Measurements from ENCODE around the gene CTF1. TPM values are rescaled to one million over a fixed set of nuclear protein-coding genes. Genes with fewer than 3 reads are reported as not detected.
"Not testable (repeated sequence)": the region's sequence is repeated elsewhere in the genome, so short reads cannot be mapped to it uniquely, and the experiment has no call there.

Gene CTF1
- total and polyA plus RNA-seq, 8 donors, result 4.5 to 10.5 (median 9.0) TPM

- ATAC-seq (no peak), DNase-seq (no peak)
- Histone ChIP-seq H3K36me3 (peaks cover 0 to 70% of the 10 kb centered on the region in 2 donors), H3K27me3 (no peaks in the 10 kb centered on the region), H3K4me3 (no peak overlapping the region), H3K27ac (no peak overlapping the region), H3K4me1 (peaks cover 2 to 12% of the 10 kb centered on the region in 2 donors), H3K9me3 (no peaks in the 10 kb centered on the region)
- no peak for TF ChIP-seq CTCF (IDR thresholded peaks at IDR 0.05)
- intact Hi-C loops (cut with DNase I), result no loop called here
These were observed 32.8 kb downstream of the CTF1 start for GRCh38 chr16:30929167-30929566.

- intact Hi-C loops (cut with DNase I), result no loop called here
- peaks cover 0 to 75% of the 10 kb centered on the region in 2 donors for H3K36me3 ChIP-seq
- DNase-seq (peak in 1 of 4 donors; percentile 80), ATAC-seq (no peak)
- no peak overlapping the region for H3K27ac ChIP-seq
- no peaks in the 10 kb centered on the region for H3K27me3 ChIP-seq
- H3K9me3 ChIP-seq, result no peaks in the 10 kb centered on the region
- no peak for TF ChIP-seq CTCF (IDR thresholded peaks at IDR 0.05)
- peaks cover 0 to 2% of the 10 kb centered on the region in 2 donors for H3K4me1 ChIP-seq
- H3K4me3 ChIP-seq, result no peak overlapping the region
These were observed 33.8 kb downstream of the CTF1 start for GRCh38 chr16:30930160-30930571.

- no peak for DNase-seq
- ATAC-seq, result no peak
- H3K27me3 ChIP-seq, result no peaks in the 10 kb centered on the region
- no peaks in the 10 kb centered on the region for H3K9me3 ChIP-seq
- intact Hi-C loops (cut with DNase I), result no loop called here
- no peak overlapping the region for H3K4me3 ChIP-seq
- H3K4me1 ChIP-seq, result no peaks in the 10 kb centered on the region
- no peak overlapping the region for H3K27ac ChIP-seq
- H3K36me3 ChIP-seq, result peaks cover 0 to 70% of the 10 kb centered on the region in 2 donors
- TF ChIP-seq CTCF (IDR thresholded peaks at IDR 0.05), result no peak
These were observed 34.7 kb downstream of the CTF1 start for GRCh38 chr16:30931068-30931650.

- peaks cover 0 to 54% of the 10 kb centered on the region in 2 donors for H3K36me3 ChIP-seq
- intact Hi-C loops (cut with DNase I), result no loop called here
- DNase-seq (peak in 1 of 4 donors; percentile 55), ATAC-seq (peak; percentile 82)
- no peaks in the 10 kb centered on the region for H3K27me3 ChIP-seq
- H3K4me3 ChIP-seq, result no peak overlapping the region
- H3K9me3 ChIP-seq, result no peaks in the 10 kb centered on the region
- peak; percentile 33 to 49 for TF ChIP-seq CTCF (IDR thresholded peaks at IDR 0.05)
- peaks cover 0 to 15% of the 10 kb centered on the region in 2 donors for H3K4me1 ChIP-seq
- H3K27ac ChIP-seq, result no peak overlapping the region
These were observed 38.6 kb downstream of the CTF1 start for GRCh38 chr16:30934827-30935557.

- intact Hi-C loops (cut with DNase I), result no loop called here
- TF ChIP-seq CTCF (IDR thresholded peaks at IDR 0.05), result no peak
These were observed 41.3 kb downstream of the CTF1 start for GRCh38 chr16:30937692-30938091.

GRCh38 chr16:30939571-30939970, 43.2 kb downstream of the CTF1 start:
- H3K9me3 ChIP-seq; H3K27me3 ChIP-seq; DNase-seq; H3K4me3 ChIP-seq; intact Hi-C loops (cut with DNase I); ATAC-seq; H3K27ac ChIP-seq: not testable (repeated sequence)
- H3K4me1 ChIP-seq, result peaks cover 4 to 27% of the 10 kb centered on the region in 2 donors
- H3K36me3 ChIP-seq, result peaks cover 0 to 26% of the 10 kb centered on the region in 2 donors

More at GRCh38 chr16:30937692-30938091, 41.3 kb downstream of the CTF1 start:
- peaks cover 0 to 34% of the 10 kb centered on the region in 2 donors for H3K36me3 ChIP-seq
- DNase-seq, result no peak
- no peak for ATAC-seq
- H3K4me3 ChIP-seq, result no peak overlapping the region
- H3K4me1 ChIP-seq, result peaks cover 4 to 26% of the 10 kb centered on the region in 2 donors
- H3K27ac ChIP-seq, result no peak overlapping the region
- H3K9me3 ChIP-seq, result no peaks in the 10 kb centered on the region
- H3K27me3 ChIP-seq, result no peaks in the 10 kb centered on the region

Measured in left lung (tissue), 10 donors.